Measurements from ENCODE around the gene PELI2.

The PELI2 gene

GRCh38 chr14:56125772-56126636, 7.8 kb downstream of the PELI2 start:
- Histone ChIP-seq H3K36me3 (no peaks in the 10 kb centered on the region), H3K27me3 (no peaks in the 10 kb centered on the region), H3K27ac (no peak overlapping the region), H3K4me3 (no peak overlapping the region), H3K9me3 (no peaks in the 10 kb centered on the region), H3K4me1 (peaks cover 0 to 69% (median 48%) of the 10 kb centered on the region in 4 donors)
- intact Hi-C loops (cut with DNase I; ENCODE audit: low total_unique reads): no loop called here
- no peak for TF ChIP-seq CTCF (IDR thresholded peaks at IDR 0.05)
- no peak for DNase-seq

- Histone ChIP-seq H3K9me3 (no peaks in the 10 kb centered on the region), H3K27ac (no peak overlapping the region), H3K27me3 (no peaks in the 10 kb centered on the region), H3K4me3 (no peak overlapping the region), H3K4me1 (peaks cover 0 to 69% (median 47%) of the 10 kb centered on the region in 4 donors), H3K36me3 (no peaks in the 10 kb centered on the region)
- intact Hi-C loops (cut with DNase I; ENCODE audit: low total_unique reads): no loop called here
- TF ChIP-seq CTCF (IDR thresholded peaks at IDR 0.05): no peak
- no peak for DNase-seq
These were observed 8.4 kb downstream of the PELI2 start for GRCh38 chr14:56126637-56126913.

- H3K4me1 ChIP-seq: peaks cover 0 to 67% (median 42%) of the 10 kb centered on the region in 4 donors
- H3K9me3 ChIP-seq: no peaks in the 10 kb centered on the region
- intact Hi-C loops (cut with DNase I; ENCODE audit: low total_unique reads): no loop called here
- no peaks in the 10 kb centered on the region for H3K27me3 ChIP-seq
- H3K4me3 ChIP-seq: no peak overlapping the region
- no peak overlapping the region for H3K27ac ChIP-seq
- H3K36me3 ChIP-seq: no peaks in the 10 kb centered on the region
- no peak for DNase-seq
- no peak for TF ChIP-seq CTCF (IDR thresholded peaks at IDR 0.05)
These were observed 8.9 kb downstream of the PELI2 start for GRCh38 chr14:56127156-56127555.

GRCh38 chr14:56129092-56129491, 10.9 kb downstream of the PELI2 start:
- no peak for DNase-seq
- H3K27ac ChIP-seq: no peak overlapping the region
- no peaks in the 10 kb centered on the region for H3K36me3 ChIP-seq
- no peak for TF ChIP-seq CTCF (IDR thresholded peaks at IDR 0.05)
- intact Hi-C loops (cut with DNase I; ENCODE audit: low total_unique reads): no loop called here
- no peaks in the 10 kb centered on the region for H3K9me3 ChIP-seq
- peaks cover 0 to 60% (median 29%) of the 10 kb centered on the region in 4 donors for H3K4me1 ChIP-seq
- H3K27me3 ChIP-seq: no peaks in the 10 kb centered on the region
- no peak overlapping the region for H3K4me3 ChIP-seq

- no peak overlapping the region for H3K27ac ChIP-seq
- intact Hi-C loops (cut with DNase I; ENCODE audit: low total_unique reads): no loop called here
These were observed 11.7 kb downstream of the PELI2 start for GRCh38 chr14:56129933-56130332.

More at GRCh38 chr14:56129933-56130332, 11.7 kb downstream of the PELI2 start:
- Histone ChIP-seq H3K4me1 (peaks cover 0 to 60% (median 20%) of the 10 kb centered on the region in 4 donors), H3K36me3 (no peaks in the 10 kb centered on the region), H3K9me3 (no peaks in the 10 kb centered on the region), H3K4me3 (no peak overlapping the region), H3K27me3 (no peaks in the 10 kb centered on the region)
- no peak for DNase-seq
- TF ChIP-seq CTCF (IDR thresholded peaks at IDR 0.05): no peak

Data from tibial artery (tissue), 4 donors.